Uterus (tissue), 4 donors: Measurements from ENCODE around the gene EHF. TPM values are rescaled to one million over a fixed set of nuclear protein-coding genes. Genes with fewer than 3 reads are reported as not detected.

Experiments
- DNase-seq, 2 donors: peaks; one replicate each; pipeline ENCODE4 v3.0.0-alpha.2; 2019 to 2020
- H3K27ac ChIP-seq, 2 donors: fragments of 200-600 bp; sonication (generic); 1 replicate in 1 of 2; 2 replicates in 1 of 2; pipeline ENCODE4 v1.5.1; 2016 to 2018
- H3K27me3 ChIP-seq, 2 donors: fragments of 200-600 bp; sonication (generic); one replicate each; pipeline ENCODE4 v1.5.1; 2018 to 2019; ENCODE audit warnings: control low read depth in 1 of 2
- H3K36me3 ChIP-seq, 2 donors: fragments of 200-600 bp; sonication (generic); one replicate each; pipeline ENCODE4 v1.5.1; 2019; ENCODE audit warnings: control low read depth in 1 of 2
- H3K4me1 ChIP-seq, 2 donors: fragments of 200-600 bp; sonication (generic); one replicate each; pipeline ENCODE4 v1.5.1; 2018 to 2019; ENCODE audit warnings: control low read depth in 1 of 2
- H3K4me3 ChIP-seq, 2 donors: fragments of 200-600 bp; sonication (generic); 1 replicate in 1 of 2; 2 replicates in 1 of 2; pipeline ENCODE4 v1.5.1; 2018 to 2019; ENCODE audit warnings: mild to moderate bottlenecking in 1 of 2
- H3K9me3 ChIP-seq, 2 donors: fragments of 200-600 bp; sonication (generic); one replicate each; pipeline ENCODE4 v1.5.1; 2019; ENCODE audit warnings: control low read depth in 1 of 2
- CTCF ChIP-seq, 4 experiments: fragments of 200-600 bp in 2 of 4; fragments of 450-650 bp in 2 of 4; sonication (generic) in 2 of 4; IDR thresholded peaks; one replicate each; pipeline ENCODE4 v1.5.1; 2016 to 2019; ENCODE audit warnings: antibody characterized with exemption in 4 of 4, mild to moderate bottlenecking in 2 of 4, moderate library complexity in 1 of 4
- POLR2A ChIP-seq, 2 donors: fragments of 450-650 bp; IDR thresholded peaks; one replicate each; pipeline ENCODE4 v1.6.1; 2016; ENCODE audit warnings: antibody characterized with exemption in 2 of 2, mild to moderate bottlenecking in 1 of 2, moderate library complexity in 1 of 2
- intact Hi-C: fragments of 100-400 bp; cut with DNase I; formaldehyde crosslinking; loops from one replicate; pipeline ENCODE4 v1.15.1; 2023; ENCODE audit warnings: low total_unique reads
- total RNA-seq, 4 donors: library from RNA; depleted of rRNA in 3 of 4; stranded (reverse); fragments of >200 nt in 3 of 4; gene quantifications; one replicate each; pipeline versions ENCODE4 v1.1.0 to v1.2.4, GENCODE V29; 2014 to 2023
- donor health status: DM: yes; HTN: yes; CAD: no.

The EHF gene
- total RNA-seq, 4 donors from 2014 or later, result 0.59 to 98.7 (median 1.6) TPM

GRCh38 chr11:34629711-34630110 is 8.8 kb downstream of the EHF start:
- no peaks in the 10 kb centered on the region for H3K9me3 ChIP-seq
- no peak overlapping the region for H3K27ac ChIP-seq
- no peaks in the 10 kb centered on the region for H3K4me1 ChIP-seq
- DNase-seq, result no peak
- intact Hi-C loops, result no loop called here
- no peaks in the 10 kb centered on the region for H3K27me3 ChIP-seq
- TF ChIP-seq CTCF (IDR thresholded peaks at IDR 0.05), result no peak
- no peak for TF ChIP-seq POLR2A (IDR thresholded peaks at IDR 0.05)
- no peaks in the 10 kb centered on the region for H3K36me3 ChIP-seq
- H3K4me3 ChIP-seq, result no peak overlapping the region

DNA sequence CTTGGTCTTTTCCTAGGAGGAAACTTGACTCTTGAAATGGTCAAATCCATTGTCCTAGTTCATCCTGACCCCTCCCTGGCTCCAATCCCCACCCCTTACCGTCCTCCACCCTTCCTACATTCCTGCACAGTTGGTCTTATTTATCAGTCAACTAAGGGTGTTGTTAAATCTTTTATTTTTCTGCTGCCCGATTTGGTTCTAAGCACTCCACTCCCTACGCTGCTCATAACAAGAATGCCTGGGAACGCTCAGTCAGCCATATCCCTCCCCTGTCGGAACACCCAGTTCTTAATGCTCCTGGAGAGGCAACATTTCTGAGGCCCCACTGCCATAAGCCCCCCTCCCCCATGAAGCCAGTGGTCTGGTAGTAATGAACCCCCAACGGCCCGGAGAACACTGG is 9.7 kb downstream of the EHF start:
- no peak overlapping the region for H3K27ac ChIP-seq
- H3K4me3 ChIP-seq, result no peak overlapping the region
- no peaks in the 10 kb centered on the region for H3K4me1 ChIP-seq
- DNase-seq, result no peak
- H3K27me3 ChIP-seq, result no peaks in the 10 kb centered on the region
- intact Hi-C loops, result no loop called here
- TF ChIP-seq POLR2A (IDR thresholded peaks at IDR 0.05), result no peak
- TF ChIP-seq CTCF (IDR thresholded peaks at IDR 0.05), result no peak
- no peaks in the 10 kb centered on the region for H3K9me3 ChIP-seq
- H3K36me3 ChIP-seq, result no peaks in the 10 kb centered on the region

- no peaks in the 10 kb centered on the region for H3K36me3 ChIP-seq
- H3K4me1 ChIP-seq, result no peaks in the 10 kb centered on the region
- TF ChIP-seq CTCF (IDR thresholded peaks at IDR 0.05) (no peak), POLR2A (IDR thresholded peaks at IDR 0.05) (no peak)
- H3K9me3 ChIP-seq, result no peaks in the 10 kb centered on the region
- no peaks in the 10 kb centered on the region for H3K27me3 ChIP-seq
- no peak for DNase-seq
- intact Hi-C loops, result no loop called here
- no peak overlapping the region for H3K27ac ChIP-seq
- H3K4me3 ChIP-seq, result no peak overlapping the region
Measured at GRCh38 chr11:34631297-34631696, 10.4 kb downstream of the EHF start.

DNA sequence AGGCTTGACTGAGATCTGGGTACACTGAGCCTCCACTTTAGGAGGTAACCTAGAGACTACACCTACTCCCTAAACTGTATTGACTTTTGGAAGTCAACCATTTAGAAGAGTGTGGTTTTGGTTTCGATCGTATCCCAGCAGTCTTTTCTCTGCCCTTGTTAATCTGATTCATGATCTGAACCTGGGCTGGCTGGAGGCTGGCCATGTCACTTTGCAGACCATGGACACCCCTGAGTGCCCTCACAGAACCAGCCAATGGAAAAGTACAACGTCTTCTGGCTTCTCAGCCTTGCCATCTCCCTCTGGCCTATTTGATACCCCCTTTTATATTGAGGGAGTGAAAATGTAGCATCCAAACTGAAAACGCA is 10.8 kb downstream of the EHF start:
- Histone ChIP-seq H3K36me3 (no peaks in the 10 kb centered on the region), H3K4me1 (no peaks in the 10 kb centered on the region), H3K27ac (no peak overlapping the region), H3K9me3 (no peaks in the 10 kb centered on the region), H3K4me3 (no peak overlapping the region), H3K27me3 (no peaks in the 10 kb centered on the region)
- no peak for DNase-seq
- TF ChIP-seq POLR2A (IDR thresholded peaks at IDR 0.05) (no peak), CTCF (IDR thresholded peaks at IDR 0.05) (no peak)
- intact Hi-C loops, result no loop called here

DNA sequence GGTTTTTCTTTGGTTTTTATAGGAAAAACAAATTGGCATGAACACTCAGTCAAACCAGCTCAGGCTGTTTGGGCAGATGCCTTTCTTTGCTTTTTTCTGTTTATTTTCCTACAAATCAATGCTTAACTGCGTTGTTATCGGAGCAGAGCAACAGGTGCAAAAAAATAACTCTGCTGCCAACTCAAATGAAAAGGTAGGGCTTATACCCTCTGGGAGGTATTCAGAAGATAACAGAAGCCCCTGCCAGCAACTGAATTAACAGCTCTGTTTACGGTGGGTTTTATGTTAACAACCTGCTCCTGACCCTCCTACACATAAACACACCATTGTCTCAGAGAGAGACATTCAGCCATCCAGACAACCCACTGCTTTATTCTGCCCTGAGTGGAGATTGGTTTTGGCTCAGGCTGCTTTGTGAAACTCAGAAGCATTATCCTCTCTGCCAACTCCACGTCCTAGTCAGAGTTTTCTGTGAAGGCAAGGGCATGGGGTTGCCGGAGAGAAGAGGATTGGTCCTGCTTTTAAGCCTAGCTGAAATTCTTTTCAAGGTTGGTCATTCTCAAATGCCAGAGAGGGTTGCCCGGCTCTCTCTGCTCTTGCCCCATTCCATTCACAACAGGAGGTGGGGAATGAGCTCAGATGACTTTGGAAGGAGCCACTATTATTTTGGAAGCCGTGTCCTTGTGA is 11.4 kb downstream of the EHF start:
- intact Hi-C loops, result no loop called here
- Histone ChIP-seq H3K4me3 (no peak overlapping the region), H3K27me3 (no peaks in the 10 kb centered on the region), H3K36me3 (no peaks in the 10 kb centered on the region), H3K27ac (no peak overlapping the region), H3K4me1 (no peaks in the 10 kb centered on the region), H3K9me3 (no peaks in the 10 kb centered on the region)
- DNase-seq, result no peak
- TF ChIP-seq POLR2A (IDR thresholded peaks at IDR 0.05), result no peak
- TF ChIP-seq CTCF (IDR thresholded peaks at IDR 0.05), result no peak
